ENCODE measurements around the gene ARCN1.
"Not testable (repeated sequence)": the region's sequence is repeated elsewhere in the genome, so short reads cannot be mapped to it uniquely, and the experiment has no call there.

ARCN1 gene

GRCh38 chr11:118570787-118571186 is 1.4 kb upstream of the ARCN1 start:
- DNase-seq (ENCODE audit: low spot score) = no peak
- Mint-ChIP-seq H3K36me3 (ENCODE audit: low read depth) (peaks cover 17% of the 10 kb centered on the region), H3K4me1 (ENCODE audit: low read depth) (peaks cover 32% of the 10 kb centered on the region), H3K27ac (no peak overlapping the region), H3K9me3 (no peaks in the 10 kb centered on the region), H3K4me3 (no peak overlapping the region), H3K27me3 (ENCODE audit: low read depth) (no peaks in the 10 kb centered on the region)

DNA sequence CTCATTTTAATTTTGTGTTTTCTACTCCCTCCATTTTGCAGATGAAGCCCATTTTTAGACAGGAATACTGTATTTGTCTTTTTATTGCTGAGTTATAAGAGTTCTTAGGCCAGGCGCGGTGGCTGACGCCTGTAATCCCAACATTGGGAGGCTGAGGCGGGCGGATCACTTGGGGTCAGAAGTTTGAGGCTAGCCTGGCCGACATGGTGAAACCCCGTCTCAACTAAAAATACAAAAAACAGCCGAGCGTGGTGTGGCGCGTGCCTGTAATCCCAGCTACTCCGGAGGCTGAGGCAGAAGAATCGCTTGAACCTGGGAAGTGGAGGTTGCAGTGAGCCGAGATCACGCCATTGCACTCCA is 528 bp upstream of the ARCN1 start:
- peak; percentile 7 for DNase-seq (ENCODE audit: low spot score)
- H3K4me1 Mint-ChIP-seq (ENCODE audit: low read depth) = peaks cover 31% of the 10 kb centered on the region
- H3K27me3 Mint-ChIP-seq (ENCODE audit: low read depth); H3K9me3 Mint-ChIP-seq: not testable (repeated sequence)
- H3K36me3 Mint-ChIP-seq (ENCODE audit: low read depth) = peaks cover 20% of the 10 kb centered on the region
- peak overlapping the region; percentile 89 for H3K27ac Mint-ChIP-seq
- peak overlapping the region; percentile 93 for H3K4me3 Mint-ChIP-seq

GRCh38 chr11:118572981-118573550 is 857 bp downstream of the ARCN1 start:
- Mint-ChIP-seq H3K27ac (peak overlapping the region; percentile 89), H3K9me3 (no peaks in the 10 kb centered on the region), H3K4me1 (ENCODE audit: low read depth) (peaks cover 39% of the 10 kb centered on the region), H3K4me3 (peak overlapping the region; percentile 93), H3K27me3 (ENCODE audit: low read depth) (no peaks in the 10 kb centered on the region), H3K36me3 (ENCODE audit: low read depth) (peaks cover 24% of the 10 kb centered on the region)
- DNase-seq (ENCODE audit: low spot score) = peak; percentile 53

DNA sequence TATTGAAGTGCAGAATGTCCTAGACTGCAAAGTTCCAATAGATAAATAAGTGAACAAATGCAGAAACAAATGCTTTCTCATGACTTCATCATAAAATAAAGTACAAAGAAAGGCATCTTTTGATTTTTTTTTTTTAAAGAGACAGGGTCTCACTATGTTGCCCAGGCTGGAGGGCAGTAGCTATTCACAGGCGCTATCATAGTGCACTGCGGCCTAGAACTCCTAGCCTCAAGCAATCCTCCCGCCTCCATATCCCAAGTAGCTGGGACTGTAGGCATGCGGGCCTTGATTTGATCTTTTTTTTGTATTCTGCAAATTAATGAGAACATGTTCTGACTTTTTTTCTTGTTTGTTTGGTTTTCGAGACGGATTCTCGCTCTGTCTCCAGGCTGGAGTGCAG is 2.4 kb downstream of the ARCN1 start:
- no peak for DNase-seq (ENCODE audit: low spot score)
- peaks cover 31% of the 10 kb centered on the region for H3K36me3 Mint-ChIP-seq (ENCODE audit: low read depth)
- H3K4me1 Mint-ChIP-seq (ENCODE audit: low read depth) = peaks cover 39% of the 10 kb centered on the region
- no peaks in the 10 kb centered on the region for H3K27me3 Mint-ChIP-seq (ENCODE audit: low read depth)
- peak overlapping the region; percentile 45 for H3K4me3 Mint-ChIP-seq
- no peak overlapping the region for H3K27ac Mint-ChIP-seq
- H3K9me3 Mint-ChIP-seq = no peaks in the 10 kb centered on the region

GRCh38 chr11:118577995-118578394 is 5.8 kb downstream of the ARCN1 start:
- H3K27ac Mint-ChIP-seq; H3K4me3 Mint-ChIP-seq; DNase-seq (ENCODE audit: low spot score); H3K9me3 Mint-ChIP-seq; H3K27me3 Mint-ChIP-seq (ENCODE audit: low read depth): not testable (repeated sequence)
- peaks cover 32% of the 10 kb centered on the region for H3K36me3 Mint-ChIP-seq (ENCODE audit: low read depth)
- peaks cover 32% of the 10 kb centered on the region for H3K4me1 Mint-ChIP-seq (ENCODE audit: low read depth)

GRCh38 chr11:118581057-118581456 is 8.8 kb downstream of the ARCN1 start:
- Mint-ChIP-seq H3K4me1 (ENCODE audit: low read depth) (peaks cover 10% of the 10 kb centered on the region), H3K4me3 (no peak overlapping the region), H3K27me3 (ENCODE audit: low read depth) (no peaks in the 10 kb centered on the region), H3K9me3 (no peaks in the 10 kb centered on the region), H3K36me3 (ENCODE audit: low read depth) (peaks cover 39% of the 10 kb centered on the region), H3K27ac (no peak overlapping the region)
- no peak for DNase-seq (ENCODE audit: low spot score)

DNA sequence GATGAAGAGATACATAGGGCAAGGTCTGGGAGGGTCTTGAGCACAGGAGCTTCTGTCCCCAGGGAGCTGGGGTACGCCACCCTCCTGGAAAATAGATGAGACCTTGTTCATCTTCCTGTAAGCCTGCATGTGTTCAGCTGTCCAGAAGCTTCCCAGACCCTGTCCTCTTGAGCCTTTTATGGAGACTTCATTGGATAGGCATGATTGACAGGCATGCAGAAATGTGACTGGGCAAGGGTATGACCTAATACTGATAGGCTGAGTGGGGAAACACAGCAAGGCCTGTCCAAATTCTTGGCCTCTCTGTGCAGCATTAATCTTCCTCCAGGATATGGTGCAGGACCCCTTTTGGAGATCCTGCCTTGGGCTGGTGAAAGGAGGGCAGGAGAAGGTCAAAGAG is 15.7 kb downstream of the ARCN1 start:
- Mint-ChIP-seq H3K27ac (no peak overlapping the region), H3K36me3 (ENCODE audit: low read depth) (peaks cover 53% of the 10 kb centered on the region), H3K27me3 (ENCODE audit: low read depth) (no peaks in the 10 kb centered on the region), H3K4me1 (ENCODE audit: low read depth) (no peaks in the 10 kb centered on the region), H3K9me3 (no peaks in the 10 kb centered on the region), H3K4me3 (no peak overlapping the region)
- no peak for DNase-seq (ENCODE audit: low spot score)

- H3K9me3 Mint-ChIP-seq = no peaks in the 10 kb centered on the region
- H3K4me3 Mint-ChIP-seq = no peak overlapping the region
- DNase-seq (ENCODE audit: low spot score) = no peak
- H3K27ac Mint-ChIP-seq = no peak overlapping the region
- peaks cover 11% of the 10 kb centered on the region for H3K4me1 Mint-ChIP-seq (ENCODE audit: low read depth)
- peaks cover 55% of the 10 kb centered on the region for H3K36me3 Mint-ChIP-seq (ENCODE audit: low read depth)
- H3K27me3 Mint-ChIP-seq (ENCODE audit: low read depth) = no peaks in the 10 kb centered on the region
These were observed 20.6 kb downstream of the ARCN1 start for GRCh38 chr11:118592616-118593367.

DNA sequence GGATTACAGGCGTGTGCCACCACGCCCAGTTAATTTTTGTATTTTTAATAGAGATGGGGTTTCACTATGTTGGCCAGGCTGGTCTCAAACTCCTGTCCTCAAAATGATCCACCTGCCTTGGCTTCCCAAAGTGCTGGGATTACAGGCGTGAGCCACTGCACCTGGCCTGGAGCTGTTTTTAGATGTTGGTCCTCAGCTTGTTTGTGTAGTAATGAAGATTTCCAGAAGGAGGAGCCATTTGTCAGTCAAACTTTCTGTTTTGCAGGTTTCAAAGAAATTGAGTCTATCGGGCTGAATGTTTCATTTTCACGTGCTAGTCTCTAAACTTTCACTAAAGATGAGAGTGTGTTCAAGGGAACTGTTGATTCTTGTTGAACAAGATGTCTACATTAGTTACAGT is 22.8 kb downstream of the ARCN1 start:
- not testable (repeated sequence) for H3K27ac Mint-ChIP-seq; H3K9me3 Mint-ChIP-seq; H3K4me3 Mint-ChIP-seq; H3K27me3 Mint-ChIP-seq (ENCODE audit: low read depth)
- Mint-ChIP-seq H3K4me1 (ENCODE audit: low read depth) (peaks cover 11% of the 10 kb centered on the region), H3K36me3 (ENCODE audit: low read depth) (peaks cover 58% of the 10 kb centered on the region)
- peak; percentile 17 for DNase-seq (ENCODE audit: low spot score)

DNA sequence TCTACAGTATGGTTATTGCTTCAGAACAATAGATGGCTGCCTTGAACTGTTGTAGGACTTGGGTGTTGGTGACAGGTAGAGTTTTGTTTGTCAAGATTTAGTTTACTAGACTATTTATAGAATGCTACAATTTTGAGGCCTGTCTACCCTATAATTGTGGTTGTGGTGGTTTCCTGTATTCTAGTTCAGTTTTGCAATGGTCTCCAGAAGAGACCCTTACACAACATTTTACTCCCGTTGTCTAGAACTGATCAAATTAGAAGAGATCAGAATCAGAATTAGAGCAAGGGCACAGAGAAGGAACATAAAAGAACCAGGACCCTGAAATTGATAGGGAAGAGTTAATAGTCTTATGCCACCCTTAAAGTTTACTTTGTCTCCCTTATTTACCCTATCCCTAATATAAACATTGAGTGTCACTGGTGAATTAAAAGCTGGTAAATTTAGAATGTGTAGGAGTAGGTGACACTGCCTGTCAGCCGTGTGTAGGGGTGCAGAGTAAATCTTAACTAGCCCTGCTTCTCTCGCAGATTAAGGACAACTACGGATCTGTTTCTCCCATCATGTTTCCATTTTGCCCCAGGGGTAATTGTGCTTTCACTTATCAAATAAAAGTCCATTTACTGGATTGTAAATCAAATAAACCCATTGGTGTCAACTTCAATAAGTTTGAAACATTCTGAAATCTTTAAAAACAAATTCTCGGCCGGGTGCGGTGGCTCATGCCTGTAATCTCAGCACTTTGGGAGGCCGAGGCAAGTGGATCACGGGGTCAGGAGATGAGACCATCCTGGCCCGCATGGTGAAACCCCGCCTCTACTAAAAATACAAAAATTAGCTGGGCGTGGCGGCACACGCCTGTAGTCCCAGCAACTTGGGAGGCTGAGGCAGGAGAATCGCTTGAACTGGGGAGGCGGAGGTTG is 24.3 kb downstream of the ARCN1 start:
- H3K4me3 Mint-ChIP-seq = no peak overlapping the region
- no peaks in the 10 kb centered on the region for H3K27me3 Mint-ChIP-seq (ENCODE audit: low read depth)
- H3K9me3 Mint-ChIP-seq = no peaks in the 10 kb centered on the region
- H3K27ac Mint-ChIP-seq = no peak overlapping the region
- no peak for DNase-seq (ENCODE audit: low spot score)
- peaks cover 55% of the 10 kb centered on the region for H3K36me3 Mint-ChIP-seq (ENCODE audit: low read depth)
- H3K4me1 Mint-ChIP-seq (ENCODE audit: low read depth) = peaks cover 11% of the 10 kb centered on the region

- H3K4me3 Mint-ChIP-seq = no peak overlapping the region
- peaks cover 11% of the 10 kb centered on the region for H3K4me1 Mint-ChIP-seq (ENCODE audit: low read depth)
- H3K9me3 Mint-ChIP-seq = no peaks in the 10 kb centered on the region
- H3K27me3 Mint-ChIP-seq (ENCODE audit: low read depth) = no peaks in the 10 kb centered on the region
- peaks cover 65% of the 10 kb centered on the region for H3K36me3 Mint-ChIP-seq (ENCODE audit: low read depth)
- no peak overlapping the region for H3K27ac Mint-ChIP-seq
- DNase-seq (ENCODE audit: low spot score) = no peak
These were observed 25.3 kb downstream of the ARCN1 start for GRCh38 chr11:118597556-118597955.

DNA sequence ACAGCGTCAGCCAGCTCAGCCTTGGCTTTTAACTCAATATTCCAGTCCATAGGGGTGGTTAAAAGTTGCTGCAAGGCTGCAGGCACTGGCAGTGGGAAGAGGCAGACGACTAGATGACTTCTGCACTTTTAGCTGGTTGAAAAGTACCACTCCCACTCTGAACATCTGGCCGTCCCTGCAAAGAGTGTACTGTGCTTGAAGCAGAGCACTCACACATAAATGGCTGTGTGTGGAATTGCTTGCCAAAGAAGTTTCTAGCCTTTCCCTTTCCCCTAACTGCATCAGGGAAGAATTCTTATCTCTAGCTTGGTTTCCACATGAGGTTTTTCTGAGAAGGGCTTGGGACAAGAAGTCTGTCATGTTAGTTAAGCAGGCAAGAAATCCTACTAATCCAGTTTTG is 30.1 kb downstream of the ARCN1 start:
- H3K27me3 Mint-ChIP-seq (ENCODE audit: low read depth) = peaks cover 15% of the 10 kb centered on the region
- peaks cover 3% of the 10 kb centered on the region for H3K4me1 Mint-ChIP-seq (ENCODE audit: low read depth)
- no peak overlapping the region for H3K27ac Mint-ChIP-seq
- H3K36me3 Mint-ChIP-seq (ENCODE audit: low read depth) = peaks cover 36% of the 10 kb centered on the region
- no peak for DNase-seq (ENCODE audit: low spot score)
- H3K4me3 Mint-ChIP-seq = no peak overlapping the region
- H3K9me3 Mint-ChIP-seq = no peaks in the 10 kb centered on the region

DNA sequence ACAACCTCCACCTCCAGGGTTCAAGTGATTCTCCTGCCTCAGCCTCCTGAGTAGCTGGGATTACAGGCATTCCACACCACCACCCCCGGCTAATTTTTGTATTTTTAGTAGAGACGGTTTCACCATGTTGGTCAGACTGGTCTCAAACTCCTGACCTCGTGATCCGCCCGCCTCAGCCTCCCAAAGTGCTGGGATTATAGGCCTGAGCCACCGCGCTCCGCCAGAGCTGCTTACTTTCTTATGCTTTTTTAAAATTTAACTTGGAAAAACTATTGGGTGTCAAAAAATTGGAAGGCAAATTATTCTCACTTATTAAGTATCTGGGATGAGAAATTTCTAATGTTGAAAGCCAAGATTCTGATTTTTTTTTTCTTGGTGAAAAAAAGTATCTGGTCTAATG is 31.5 kb downstream of the ARCN1 start:
- Mint-ChIP-seq H3K27me3 (ENCODE audit: low read depth) (peaks cover 22% of the 10 kb centered on the region), H3K36me3 (ENCODE audit: low read depth) (peaks cover 29% of the 10 kb centered on the region)
- not testable (repeated sequence) for H3K27ac Mint-ChIP-seq; DNase-seq (ENCODE audit: low spot score); H3K4me1 Mint-ChIP-seq (ENCODE audit: low read depth); H3K4me3 Mint-ChIP-seq; H3K9me3 Mint-ChIP-seq

GRCh38 chr11:118604566-118604965 is 32.4 kb downstream of the ARCN1 start:
- Mint-ChIP-seq H3K27me3 (ENCODE audit: low read depth) (peaks cover 30% of the 10 kb centered on the region), H3K36me3 (ENCODE audit: low read depth) (peaks cover 26% of the 10 kb centered on the region), H3K9me3 (no peaks in the 10 kb centered on the region), H3K4me3 (no peak overlapping the region), H3K27ac (no peak overlapping the region), H3K4me1 (ENCODE audit: low read depth) (peaks cover 13% of the 10 kb centered on the region)
- DNase-seq (ENCODE audit: low spot score) = no peak
